SJSA1 (cell line): Measurements from ENCODE around the gene RUNX3. TPM values are rescaled to one million over a fixed set of nuclear protein-coding genes. Genes with fewer than 3 reads are reported as not detected.

Experiments
- DNase-seq, 2 experiments: peaks; one replicate each; pipeline ENCODE4 v3.0.0-alpha.2; 2015 to 2020; ENCODE audit warnings: low spot score in 2 of 2, low read depth in 1 of 2
- H3K27ac ChIP-seq: fragments of 250-450 bp; sonication (Bioruptor Pico); 2 replicates; pipeline ENCODE4 v1.5.1; 2020; ENCODE audit warnings: mild to moderate bottlenecking, moderate library complexity
- H3K27me3 ChIP-seq: fragments of 250-450 bp; sonication (Bioruptor Pico); replicated peaks from 2 replicates; pipeline ENCODE4 v1.5.1; 2020; ENCODE audit warnings: mild to moderate bottlenecking, moderate library complexity
- H3K36me3 ChIP-seq: fragments of 250-450 bp; sonication (Bioruptor Pico); 2 replicates; pipeline ENCODE4 v1.5.1; 2020; ENCODE audit warnings: mild to moderate bottlenecking
- H3K4me1 ChIP-seq: fragments of 250-450 bp; sonication (Bioruptor Pico); replicated peaks from 2 replicates; pipeline ENCODE4 v1.6.1; 2021; ENCODE audit warnings: mild to moderate bottlenecking
- H3K4me3 ChIP-seq: fragments of 250-450 bp; sonication (Bioruptor Pico); 2 replicates; pipeline ENCODE4 v1.5.1; 2020; ENCODE audit warnings: mild to moderate bottlenecking
- H3K9me3 ChIP-seq: fragments of 250-450 bp; sonication (Bioruptor Pico); replicated peaks from 2 replicates; pipeline ENCODE4 v1.5.1; 2020; ENCODE audit warnings: mild to moderate bottlenecking
- total RNA-seq: library from RNA; depleted of rRNA; stranded (reverse); fragments of >200 nt; shearing (Covaris generic); gene quantifications from 2 replicates; pipeline ENCODE4 v1.2.3, GENCODE V29; 2014

Gene RUNX3
- total RNA-seq, 1 experiment from 2014 or later = 8.8 TPM

GRCh38 chr1:24967555-24967954 is 37.5 kb upstream of the RUNX3 start:
- Histone ChIP-seq H3K27ac (no peak overlapping the region), H3K36me3 (no peaks in the 10 kb centered on the region; the same call in 1 of the 2 replicates), H3K4me1 (peaks cover 71% of the 10 kb centered on the region), H3K4me3 (no peak overlapping the region), H3K27me3 (no peaks in the 10 kb centered on the region), H3K9me3 (no peaks in the 10 kb centered on the region)
- no peak for DNase-seq

DNA sequence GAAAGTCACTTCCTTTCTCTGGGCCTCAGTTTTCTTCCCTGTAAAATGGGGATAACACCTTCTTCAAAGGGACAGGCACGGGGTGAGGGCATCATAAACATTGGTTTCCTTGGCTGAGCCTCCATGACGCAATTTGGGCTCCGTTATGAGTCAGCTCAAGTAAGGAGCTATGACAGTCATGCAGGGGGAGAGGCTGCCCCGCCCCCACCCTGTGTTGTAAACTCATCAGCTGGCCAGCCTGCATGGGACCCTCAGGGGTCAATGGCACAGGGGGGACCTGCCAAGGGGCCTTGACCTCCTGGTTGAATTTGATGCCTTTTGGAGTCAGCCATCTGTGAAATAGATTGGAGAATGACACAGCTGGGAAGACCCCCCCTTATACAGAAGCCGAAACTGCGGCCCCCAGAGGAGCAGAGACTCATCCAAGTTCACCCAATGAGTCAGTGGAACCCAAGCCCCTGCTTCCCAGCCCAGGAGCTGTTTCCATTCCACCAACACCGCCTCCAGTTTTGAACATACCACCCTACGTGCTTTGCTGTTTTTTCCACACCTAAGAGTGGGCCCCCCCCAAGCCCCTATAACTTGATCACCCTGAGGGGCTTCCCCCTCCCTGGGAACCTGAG is 36.8 kb upstream of the RUNX3 start:
- no peaks in the 10 kb centered on the region for H3K9me3 ChIP-seq
- DNase-seq = peak; percentile 63 to 83
- no peaks in the 10 kb centered on the region for H3K27me3 ChIP-seq
- H3K36me3 ChIP-seq = no peaks in the 10 kb centered on the region; the same call in 1 of the 2 replicates
- H3K4me3 ChIP-seq = no peak overlapping the region
- 0 out of 2 replicates have a peak overlapping the region, but pooled peaks have one; percentile 23 for H3K27ac ChIP-seq
- peaks cover 71% of the 10 kb centered on the region for H3K4me1 ChIP-seq

DNA sequence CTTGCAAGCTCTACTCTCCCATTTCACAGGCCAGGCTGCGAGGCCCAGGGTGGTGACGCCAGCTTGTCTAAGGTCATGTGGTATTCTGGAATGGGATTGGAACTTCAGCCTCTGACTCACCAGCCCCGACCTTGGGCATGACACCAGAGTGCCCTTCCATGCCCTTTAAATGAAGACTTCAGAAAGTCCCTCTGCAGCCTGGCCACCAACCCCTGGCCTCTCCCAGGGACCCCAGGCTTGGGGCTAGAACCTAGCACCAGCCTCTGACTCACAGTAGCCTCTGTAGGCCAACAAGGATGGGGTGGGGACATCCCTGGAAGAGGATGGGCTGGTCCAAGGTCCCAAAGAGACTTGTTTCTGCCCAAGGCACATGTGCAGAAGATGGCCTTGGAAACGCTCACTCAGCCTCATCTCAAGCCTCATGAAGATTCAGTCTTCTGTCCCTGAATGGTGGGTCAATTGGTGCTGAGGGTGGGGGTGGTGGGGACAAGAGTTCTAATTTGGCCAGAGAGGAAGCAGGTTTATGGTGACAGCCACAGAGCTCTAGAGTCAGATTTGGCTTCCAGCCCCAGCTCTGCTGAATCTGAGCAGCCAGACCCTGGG is 36.1 kb upstream of the RUNX3 start:
- no peaks in the 10 kb centered on the region for H3K27me3 ChIP-seq
- peak overlapping the region; percentile 96 for H3K27ac ChIP-seq
- DNase-seq = peak in 1 of 2 experiments; percentile 10
- H3K9me3 ChIP-seq = no peaks in the 10 kb centered on the region
- H3K4me3 ChIP-seq = no peak overlapping the region
- peaks cover 66% of the 10 kb centered on the region for H3K4me1 ChIP-seq
- H3K36me3 ChIP-seq = no peaks in the 10 kb centered on the region; the same call in 1 of the 2 replicates

- H3K27ac ChIP-seq = peak overlapping the region; percentile 96
- H3K4me3 ChIP-seq = peak overlapping the region; percentile 9; the same call in 1 of the 2 replicates
- no peaks in the 10 kb centered on the region for H3K27me3 ChIP-seq
- no peaks in the 10 kb centered on the region for H3K9me3 ChIP-seq
- peaks cover 59% of the 10 kb centered on the region for H3K4me1 ChIP-seq
- H3K36me3 ChIP-seq = no peaks in the 10 kb centered on the region; the same call in 1 of the 2 replicates
- DNase-seq = no peak
These were observed 35.5 kb upstream of the RUNX3 start for GRCh38 chr1:24965571-24965930.

DNA sequence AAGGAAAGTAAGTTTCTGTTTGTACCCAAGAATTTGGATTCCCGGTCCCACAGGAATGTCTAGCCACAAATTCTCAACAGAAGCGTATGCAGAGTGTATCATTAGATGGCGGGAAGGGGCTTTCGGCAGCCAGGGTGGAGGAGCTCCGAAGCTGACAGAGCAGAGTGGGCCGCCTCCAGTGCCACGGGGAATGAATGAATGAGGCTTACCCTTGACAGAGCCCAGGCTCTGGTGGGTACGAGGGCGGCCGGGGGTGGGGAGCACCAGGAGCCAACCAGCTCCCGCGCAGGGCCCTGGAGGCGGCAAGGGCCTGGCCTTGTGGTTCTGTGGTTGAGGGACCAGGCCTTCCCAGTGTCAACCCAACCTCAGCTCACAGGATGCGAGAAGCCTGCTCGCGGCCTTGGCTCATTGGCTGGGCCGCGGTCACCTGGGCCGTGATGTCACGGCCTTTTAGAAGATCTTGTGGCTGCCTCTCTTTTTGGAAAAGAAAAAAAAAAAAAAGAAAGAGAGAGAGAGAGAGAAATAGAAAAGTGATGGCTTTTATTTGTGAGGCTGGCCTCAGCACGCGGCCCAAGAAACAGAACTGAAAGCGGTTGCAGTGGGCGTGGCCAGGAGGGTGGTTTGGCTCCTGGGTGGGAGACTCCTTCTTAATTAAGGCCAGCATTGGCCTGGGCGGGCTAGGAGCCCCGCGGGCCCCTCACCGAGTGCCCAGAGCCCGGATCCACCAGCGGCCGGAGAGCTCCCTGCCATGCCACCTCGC is 34.9 kb upstream of the RUNX3 start:
- no peaks in the 10 kb centered on the region; the same call in 1 of the 2 replicates for H3K36me3 ChIP-seq
- peaks cover 54% of the 10 kb centered on the region for H3K4me1 ChIP-seq
- peak overlapping the region; percentile 96 for H3K27ac ChIP-seq
- H3K4me3 ChIP-seq = peak overlapping the region; percentile 35
- H3K9me3 ChIP-seq = no peaks in the 10 kb centered on the region
- no peaks in the 10 kb centered on the region for H3K27me3 ChIP-seq
- DNase-seq = peak; percentile 93 to 98

- Histone ChIP-seq H3K4me1 (peaks cover 54% of the 10 kb centered on the region), H3K9me3 (no peaks in the 10 kb centered on the region), H3K27me3 (no peaks in the 10 kb centered on the region), H3K27ac (peak overlapping the region; percentile 96), H3K36me3 (no peaks in the 10 kb centered on the region; the same call in 1 of the 2 replicates), H3K4me3 (peak overlapping the region; percentile 35)
- peak in 1 of 2 experiments; percentile 47 for DNase-seq
These were observed 34.0 kb upstream of the RUNX3 start for GRCh38 chr1:24963943-24964693.

DNA sequence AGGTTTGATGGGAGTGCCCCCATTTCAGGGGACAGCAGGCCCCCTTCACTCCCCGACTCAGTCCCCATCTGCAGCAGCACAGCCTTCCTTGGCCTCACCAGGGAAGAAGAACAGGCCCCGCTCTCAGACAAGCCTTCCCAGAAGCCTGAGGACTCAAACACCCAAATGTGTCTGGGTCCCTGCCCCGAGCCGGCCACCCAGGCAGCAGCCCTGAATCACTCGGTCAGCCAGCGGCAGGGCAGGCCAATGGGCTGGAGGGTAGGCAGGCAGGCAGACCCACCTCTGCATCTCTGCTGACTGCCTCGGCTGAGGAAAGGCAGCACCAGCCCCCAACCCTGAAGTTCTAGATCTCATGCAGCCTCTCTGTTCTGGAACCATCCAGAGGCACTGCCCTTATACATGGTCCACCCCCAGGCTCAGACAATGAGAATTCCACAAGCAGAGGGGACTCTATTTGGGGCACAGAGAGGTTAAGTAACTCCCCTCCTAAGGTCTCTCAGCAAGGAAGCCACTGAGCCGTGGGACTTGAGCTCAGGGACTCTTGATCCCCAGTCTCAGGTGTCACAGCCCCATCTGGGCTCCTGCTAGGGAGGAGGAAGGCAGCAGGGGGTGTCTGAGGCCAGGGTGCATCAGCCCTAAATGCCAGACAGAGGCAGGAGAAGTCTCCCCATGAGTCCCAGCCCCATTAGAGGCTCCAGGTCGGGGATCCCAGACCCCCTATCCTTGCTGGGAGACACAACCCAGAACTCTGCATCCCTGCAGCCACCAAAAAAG is 33.2 kb upstream of the RUNX3 start:
- H3K4me1 ChIP-seq = peaks cover 54% of the 10 kb centered on the region
- peak overlapping the region; percentile 35 for H3K4me3 ChIP-seq
- peak overlapping the region; percentile 96 for H3K27ac ChIP-seq
- no peaks in the 10 kb centered on the region for H3K9me3 ChIP-seq
- no peaks in the 10 kb centered on the region for H3K27me3 ChIP-seq
- DNase-seq = peak; percentile 82 to 91
- H3K36me3 ChIP-seq = no peaks in the 10 kb centered on the region; the same call in 1 of the 2 replicates

DNA sequence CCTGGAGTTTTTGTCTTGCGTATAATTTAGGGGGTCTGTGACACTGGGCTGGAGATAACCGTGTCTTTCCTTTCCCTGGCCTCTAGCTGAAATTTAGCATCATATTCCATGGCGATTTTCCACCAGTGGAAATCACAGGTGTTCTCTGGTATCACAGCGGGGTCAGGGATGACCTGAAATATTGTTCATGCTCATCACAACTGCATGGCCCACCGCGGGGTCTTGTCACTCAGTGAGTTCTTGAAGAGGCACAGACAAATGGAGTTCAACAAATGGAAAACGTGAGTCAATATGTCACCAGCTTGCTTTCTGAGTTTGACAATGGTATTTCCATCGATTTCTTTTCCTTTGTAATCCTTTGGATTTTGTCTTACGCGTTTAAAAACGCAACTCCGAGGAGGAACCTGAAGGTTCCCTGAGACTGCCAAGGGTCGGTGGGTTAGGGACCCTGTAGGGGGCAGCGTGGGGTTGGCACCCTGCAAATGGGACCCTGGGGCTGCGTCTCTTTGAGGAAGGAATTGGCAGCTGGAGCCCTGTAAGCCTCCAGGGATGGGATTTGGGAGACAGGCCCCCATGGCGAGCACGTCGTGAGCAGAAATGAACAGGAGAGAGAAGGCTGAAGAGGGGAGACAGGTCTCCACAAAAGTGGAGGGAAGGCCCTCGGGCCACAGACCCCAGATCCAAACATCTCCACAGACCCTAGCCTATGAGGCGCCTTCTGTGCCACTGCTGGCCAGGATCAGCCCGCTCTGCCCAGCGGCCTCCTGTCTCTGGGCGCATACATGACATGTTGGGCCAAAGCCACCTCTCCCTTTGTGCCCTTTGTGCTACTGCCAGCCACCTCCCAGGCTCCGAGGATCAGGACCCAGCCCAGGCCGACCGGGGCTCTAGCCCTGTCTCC is 32.1 kb upstream of the RUNX3 start:
- peak overlapping the region; percentile 35 for H3K4me3 ChIP-seq
- peaks cover 53% of the 10 kb centered on the region for H3K4me1 ChIP-seq
- H3K27me3 ChIP-seq = no peaks in the 10 kb centered on the region
- H3K9me3 ChIP-seq = no peaks in the 10 kb centered on the region
- DNase-seq = no peak
- H3K27ac ChIP-seq = peak overlapping the region; percentile 96
- no peaks in the 10 kb centered on the region; the same call in 1 of the 2 replicates for H3K36me3 ChIP-seq

DNA sequence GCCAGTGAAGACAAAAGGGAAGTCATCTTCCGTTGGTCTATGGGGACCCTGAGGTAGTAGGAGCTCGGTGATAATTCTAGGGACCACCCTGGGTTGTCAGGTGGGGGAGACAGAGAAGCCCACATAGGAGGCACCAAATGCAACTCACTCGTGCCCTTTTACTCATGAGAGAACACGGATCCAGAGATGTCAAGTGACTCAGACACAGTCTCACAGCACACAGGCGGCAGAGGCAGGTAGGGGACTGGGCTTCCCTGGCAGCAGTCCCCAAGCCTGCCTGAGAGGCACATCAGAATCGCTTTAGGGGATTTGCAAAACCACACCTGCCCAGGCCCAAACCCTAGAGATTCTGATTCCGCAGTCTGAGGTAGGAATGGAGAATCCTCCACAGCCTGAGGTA is 31.3 kb upstream of the RUNX3 start:
- H3K27me3 ChIP-seq = no peaks in the 10 kb centered on the region
- H3K9me3 ChIP-seq = no peaks in the 10 kb centered on the region
- DNase-seq = no peak
- H3K4me3 ChIP-seq = no peak overlapping the region
- no peak overlapping the region for H3K27ac ChIP-seq
- H3K4me1 ChIP-seq = peaks cover 44% of the 10 kb centered on the region
- no peaks in the 10 kb centered on the region; the same call in 1 of the 2 replicates for H3K36me3 ChIP-seq

- no peak for DNase-seq
- Histone ChIP-seq H3K4me3 (no peak overlapping the region), H3K36me3 (peaks cover 7% of the 10 kb centered on the region), H3K27me3 (no peaks in the 10 kb centered on the region), H3K27ac (no peak overlapping the region), H3K9me3 (no peaks in the 10 kb centered on the region), H3K4me1 (peaks cover 42% of the 10 kb centered on the region)
These were observed 30.2 kb upstream of the RUNX3 start for GRCh38 chr1:24960071-24960801.

DNA sequence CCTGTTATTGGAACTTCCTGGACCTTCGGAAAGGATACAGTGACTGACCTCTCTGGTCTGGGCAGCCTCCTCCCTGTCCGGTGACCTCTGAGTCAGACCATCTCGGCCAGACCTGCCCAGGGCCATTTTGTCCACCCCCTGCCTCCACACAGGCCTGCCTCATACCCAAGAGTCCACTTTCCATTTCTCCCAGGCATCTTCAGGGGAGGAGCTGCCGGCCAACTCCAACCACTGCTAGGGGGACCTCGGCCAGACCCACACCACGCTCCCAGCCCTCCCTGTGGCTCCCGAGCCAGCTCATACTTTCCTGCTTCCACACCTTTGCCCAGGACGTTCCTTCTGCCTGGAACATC is 29.5 kb upstream of the RUNX3 start:
- Histone ChIP-seq H3K27me3 (no peaks in the 10 kb centered on the region), H3K4me1 (peaks cover 42% of the 10 kb centered on the region), H3K27ac (no peak overlapping the region), H3K9me3 (no peaks in the 10 kb centered on the region), H3K36me3 (peaks cover 13% of the 10 kb centered on the region), H3K4me3 (no peak overlapping the region)
- DNase-seq = no peak
